B cell (primary cell): ENCODE measurements around the gene CKMT1B. TPM values are rescaled to one million over a fixed set of nuclear protein-coding genes. Genes with fewer than 3 reads are reported as not detected.
"Not testable (repeated sequence)": the region's sequence is repeated elsewhere in the genome, so short reads cannot be mapped to it uniquely, and the experiment has no call there.

Source experiments
- ATAC-seq: fragments of 200-7000 bp; cut with Tn5 transposase; one replicate; pipeline ENCODE4 v1.10.0; 2021; ENCODE audit warnings: low read depth, mild to moderate bottlenecking, moderate number of reproducible peaks, moderate library complexity
- CTCF ChIA-PET: fragments of 350-600 bp; sonication (Branson Sonifier 250); formaldehyde crosslinking; loops from one replicate; lab custom pipeline; 2021; ENCODE audit warnings: antibody characterized with exemption, inconsistent platforms; lab: Charles Lee
- POLR2A ChIA-PET: fragments of 350-600 bp; sonication (Branson Sonifier 250); formaldehyde crosslinking; loops from one replicate; lab custom pipeline; 2021; ENCODE audit warnings: antibody characterized with exemption; lab: Charles Lee
- DNase-seq: peaks from one replicate; pipeline ENCODE4 v3.0.0; 2013
- H2AFZ ChIP-seq: 2 replicates; pipeline ENCODE4 v1.6.1; 2012; ENCODE audit warnings: mild to moderate bottlenecking, low read depth, low read length; ENCODE audit not compliant: insufficient read depth, poor library complexity, severe bottlenecking
- H3K27ac ChIP-seq, 2 donors: 1 replicate in 1 of 2; 2 replicates in 1 of 2; pipeline ENCODE4 v1.5.1; 2012 to 2013; ENCODE audit warnings: low read length in 2 of 2, mild to moderate bottlenecking in 2 of 2, moderate library complexity in 1 of 2
- H3K27me3 ChIP-seq, 4 experiments: fragments of 200-600 bp in 1 of 4; sonication (generic) in 1 of 4; replicated peaks in 1 of 4; 1 replicate in 2 of 4; 2 replicates in 2 of 4; pipeline versions ENCODE4 v1.6.1 to v1.7.0; 2013 to 2016; ENCODE audit warnings: low read length in 3 of 4, mild to moderate bottlenecking in 2 of 4, mixed read lengths in 1 of 4, moderate library complexity in 1 of 4; ENCODE audit not compliant: insufficient read depth in 4 of 4, control insufficient read depth in 3 of 4; ENCODE audit errors: control extremely low read depth in 1 of 4
- H3K36me3 ChIP-seq, 2 experiments: replicated peaks in 1 of 2; 1 replicate in 1 of 2; 2 replicates in 1 of 2; pipeline versions ENCODE4 v1.6.1 to v1.7.1; 2013; ENCODE audit warnings: low read length in 1 of 2; ENCODE audit not compliant: insufficient read depth in 2 of 2, control insufficient read depth in 1 of 2; ENCODE audit errors: control extremely low read depth in 1 of 2, extremely low read depth in 1 of 2
- H3K4me1 ChIP-seq, 2 donors: fragments of 200-600 bp in 1 of 2; sonication (generic) in 1 of 2; 1 replicate in 1 of 2; 2 replicates in 1 of 2; pipeline versions ENCODE4 v1.5.1 to v1.6.1; 2013 to 2017; ENCODE audit warnings: low read length in 2 of 2; ENCODE audit not compliant: control insufficient read depth in 2 of 2, insufficient read depth in 2 of 2
- H3K4me2 ChIP-seq: replicated peaks from 2 replicates; pipeline ENCODE3; 2012; ENCODE audit warnings: mild to moderate bottlenecking, low read depth, low read length; ENCODE audit not compliant: poor library complexity, severe bottlenecking
- H3K4me3 ChIP-seq, 5 experiments: fragments of 200-600 bp in 1 of 5; sonication (generic) in 1 of 5; 1 replicate in 3 of 5; 2 replicates in 2 of 5; pipeline versions ENCODE4 v1.5.1 to v1.7.0; 2011 to 2016; ENCODE audit warnings: low read length in 4 of 5, mild to moderate bottlenecking in 4 of 5, low read depth in 2 of 5, control low read depth in 1 of 5, moderate library complexity in 1 of 5; ENCODE audit not compliant: insufficient read depth in 1 of 5; ENCODE audit errors: control extremely low read depth in 1 of 5, extremely low read depth in 1 of 5
- H3K79me2 ChIP-seq: fragments of 200-600 bp; sonication (generic); one replicate; pipeline ENCODE4 v1.6.0; 2016; ENCODE audit warnings: low read length; ENCODE audit not compliant: control insufficient read depth, insufficient read depth
- H3K9ac ChIP-seq: fragments of 200-600 bp; sonication (generic); 2 replicates; pipeline ENCODE4 v1.6.1; 2017; ENCODE audit warnings: mild to moderate bottlenecking, low read length, moderate library complexity
- H3K9me3 ChIP-seq, 3 donors: one replicate each; pipeline versions ENCODE4 v1.6.1 to v1.7.1; 2013; ENCODE audit warnings: low read length in 2 of 3; ENCODE audit not compliant: control insufficient read depth in 2 of 3, insufficient read depth in 1 of 3; ENCODE audit errors: control extremely low read depth in 1 of 3
- H4K20me1 ChIP-seq: 2 replicates; pipeline ENCODE4 v1.6.0; 2012; ENCODE audit warnings: mild to moderate bottlenecking, low read length; ENCODE audit not compliant: insufficient read depth, control insufficient read depth, poor library complexity, severe bottlenecking
- H3K27ac Mint-ChIP-seq: one replicate; pipeline ENCODE4 v1.8.0; 2021; ENCODE audit warnings: mixed read lengths
- H3K27me3 Mint-ChIP-seq: one replicate; pipeline ENCODE4 v1.8.0; 2021; ENCODE audit warnings: mixed read lengths
- H3K4me1 Mint-ChIP-seq: one replicate; pipeline ENCODE4 v1.8.0; 2021; ENCODE audit warnings: mixed read lengths
- H3K4me3 Mint-ChIP-seq: one replicate; pipeline ENCODE4 v1.8.0; 2021; ENCODE audit warnings: mixed read lengths
- H3K9me3 Mint-ChIP-seq: one replicate; pipeline ENCODE4 v1.8.0; 2022; ENCODE audit warnings: mixed read lengths; ENCODE audit not compliant: insufficient read depth
- CTCF ChIP-seq: fragments of 200-600 bp; IDR thresholded peaks from one replicate; pipeline ENCODE4 v1.8.0; 2022; ENCODE audit warnings: antibody characterized with exemption, mild to moderate bottlenecking
- EZH2 ChIP-seq: IDR thresholded peaks from 2 replicates; pipeline ENCODE4 v1.6.1; 2012; ENCODE audit warnings: borderline replicate concordance, low read depth, mild to moderate bottlenecking, moderate library complexity, low read length; ENCODE audit not compliant: insufficient read depth, poor library complexity, severe bottlenecking
- WGBS: methylation state at CpG from one replicate; pipeline ENCODE4 v1.1.5; 2013; ENCODE audit warnings: missing lambda C conversion rate; ENCODE audit not compliant: insufficient coverage; 5-methylcytosine and 5-hydroxymethylcytosine counted together
- intact Hi-C: fragments of 100-400 bp; cut with micrococcal nuclease; formaldehyde crosslinking; loops from one replicate; pipeline ENCODE4 v1.10.0; 2022
- polyA plus RNA-seq: library from polyadenylated mRNA; depleted of rRNA; stranded (reverse); fragments of >200 nt; gene quantifications from 2 replicates; pipeline ENCODE4 v1.2.3, GENCODE V29; 2012
- total RNA-seq, 2 donors: library from RNA; stranded (reverse); fragments of 120-200 nt in 1 of 2; gene quantifications; 1 replicate in 1 of 2; 2 replicates in 1 of 2; pipeline versions ENCODE4 v1.2.3 to v1.2.4, GENCODE V29; 2013 to 2022

The CKMT1B gene
- total and polyA plus RNA-seq, 2 donors (not counting 1 experiment from before 2014, with no cell fraction given): not detected

DNA sequence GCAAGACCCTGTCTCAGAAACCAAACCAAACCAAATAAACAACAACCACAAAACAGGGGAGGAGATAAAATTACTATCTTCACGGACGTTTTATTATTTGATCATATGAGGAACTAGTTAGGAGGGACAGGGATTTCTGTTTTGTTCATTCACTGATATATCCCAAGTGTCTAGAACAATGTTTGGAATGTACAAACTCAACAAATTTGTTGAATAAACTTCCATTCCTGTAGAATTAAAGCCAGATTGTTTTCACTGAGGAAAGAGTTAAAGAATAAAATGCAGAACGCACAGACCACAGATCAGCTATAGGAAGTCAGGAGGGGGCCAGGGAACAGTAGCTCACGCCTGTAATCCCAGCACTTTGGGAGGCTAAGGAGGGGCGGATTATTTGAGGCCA is 31.3 kb downstream of the CKMT1B start:
- intact Hi-C loops: no loop called here
- Histone ChIP-seq H3K4me3 (no peak overlapping the region), H2AFZ (no peak overlapping the region), H3K4me2 (no peak overlapping the region), H3K36me3 (no peaks in the 10 kb centered on the region), H3K27ac (no peak overlapping the region), H3K4me1 (no peaks in the 10 kb centered on the region), H3K27me3 (peaks cover 0 to under 1% (median 0%) of the 10 kb centered on the region in 4 experiments), H3K9ac (no peak overlapping the region), H3K9me3 (no peaks in the 10 kb centered on the region), H4K20me1 (no peaks in the 10 kb centered on the region), H3K79me2 (no peaks in the 10 kb centered on the region)
- ATAC-seq (no peak), DNase-seq (no peak)
- H3K4me3 Mint-ChIP-seq: no peak overlapping the region
- ChIA-PET POLR2A (no interaction called here), CTCF (no interaction called here)
- no peaks in the 10 kb centered on the region for H3K4me1 Mint-ChIP-seq
- H3K9me3 Mint-ChIP-seq: no peaks in the 10 kb centered on the region
- H3K27ac Mint-ChIP-seq: no peak overlapping the region
- TF ChIP-seq CTCF (no peak), EZH2 (no peak)
- 0% methylated on average over 2 of the region's 5 CpGs for WGBS
- peaks cover 8% of the 10 kb centered on the region for H3K27me3 Mint-ChIP-seq

DNA sequence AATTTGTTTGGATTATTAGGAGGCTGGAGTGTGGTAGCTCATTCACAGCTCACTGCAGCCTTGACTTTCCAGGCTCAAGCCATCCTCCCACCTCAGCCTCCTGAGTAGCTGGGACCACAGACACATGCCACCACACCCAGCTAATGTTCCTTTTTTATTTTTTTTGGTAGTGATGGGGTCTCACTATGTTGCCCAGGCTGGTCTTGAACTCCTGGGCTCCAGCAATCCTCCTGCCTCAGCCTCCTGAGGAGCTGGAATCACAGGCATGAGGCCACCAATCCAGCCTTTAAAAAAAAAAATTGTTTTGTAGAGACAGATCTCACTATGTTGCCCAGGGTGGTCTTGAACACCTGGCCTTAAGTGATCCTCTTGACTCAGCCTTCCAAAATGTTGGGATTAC is 33.1 kb downstream of the CKMT1B start:
- H3K27ac Mint-ChIP-seq, H3K27me3 Mint-ChIP-seq, H3K36me3 ChIP-seq, H3K9ac ChIP-seq, H3K9me3 Mint-ChIP-seq, H3K9me3 ChIP-seq, H3K4me2 ChIP-seq, H3K79me2 ChIP-seq, DNase-seq, intact Hi-C loops, CTCF ChIA-PET, H3K4me1 ChIP-seq, H3K27ac ChIP-seq, H3K4me3 ChIP-seq, H4K20me1 ChIP-seq, H3K27me3 ChIP-seq, H2AFZ ChIP-seq, H3K4me3 Mint-ChIP-seq, H3K4me1 Mint-ChIP-seq, POLR2A ChIA-PET, ATAC-seq: not testable (repeated sequence)

DNA sequence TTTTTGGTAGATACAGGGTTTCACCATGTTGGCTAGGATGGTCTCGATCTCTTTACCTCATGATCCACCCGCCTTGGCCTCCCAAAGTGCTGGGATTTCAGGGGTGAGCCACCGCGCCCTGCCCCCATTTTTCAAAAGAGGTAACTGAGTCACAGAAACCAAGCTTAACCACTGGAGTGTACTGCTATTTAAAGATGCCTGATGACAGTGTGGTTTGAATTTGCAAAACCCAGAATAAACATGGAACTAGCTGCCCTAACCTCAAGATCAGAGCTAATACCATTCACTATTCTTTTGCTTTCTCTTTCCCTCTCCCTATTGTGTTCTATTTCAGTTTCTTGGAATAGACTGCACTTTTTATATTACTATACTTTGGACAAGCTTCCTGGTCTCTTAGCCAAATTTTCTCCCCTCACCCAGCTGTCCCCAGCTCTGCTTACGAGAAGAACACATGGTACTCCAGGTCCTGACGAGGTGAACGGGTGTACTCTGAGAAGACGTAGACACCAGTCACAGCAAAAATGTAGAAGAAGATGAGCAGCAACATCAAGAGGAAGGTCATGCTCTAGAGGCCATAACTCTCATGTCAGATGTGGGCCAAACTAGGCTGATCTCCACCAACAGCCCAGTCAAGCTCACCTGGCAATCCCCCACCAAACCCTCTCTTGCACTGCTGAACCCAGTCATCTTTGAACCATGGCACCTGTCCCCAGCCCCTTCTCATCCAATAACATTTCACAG is 44.8 kb downstream of the CKMT1B start:
- H3K27me3 Mint-ChIP-seq, H2AFZ ChIP-seq, H3K27me3 ChIP-seq, H4K20me1 ChIP-seq, H3K4me1 ChIP-seq, POLR2A ChIA-PET, ATAC-seq, DNase-seq, H3K9me3 ChIP-seq, intact Hi-C loops, H3K4me1 Mint-ChIP-seq, H3K36me3 ChIP-seq, H3K79me2 ChIP-seq, H3K9ac ChIP-seq, H3K27ac ChIP-seq, H3K4me2 ChIP-seq, H3K9me3 Mint-ChIP-seq, H3K4me3 ChIP-seq, H3K4me3 Mint-ChIP-seq: not testable (repeated sequence)
- CTCF ChIA-PET: interaction anchor here (0.7 kb wide), 1 partner anchor 81 kb away, joined by 4 read pairs; no protein-coding TSS in a partner anchor
- 80% methylated on average over 4 of the region's 8 CpGs for WGBS
- peak overlapping the region; percentile 32 for H3K27ac Mint-ChIP-seq
